Endothelial cell (in vitro differentiated cells): ENCODE results near the gene PRF1. TPM values are rescaled to one million over a fixed set of nuclear protein-coding genes. Genes with fewer than 3 reads are reported as not detected.

Experiments
- DNase-seq: peaks from one replicate; pipeline ENCODE4 v3.0.0; 2021; ENCODE audit warnings: low spot score
- H3K27ac Mint-ChIP-seq: one replicate; pipeline ENCODE4 v1.8.0; 2021; ENCODE audit warnings: mixed read lengths, inconsistent platforms; ENCODE audit not compliant: unreplicated experiment
- H3K27me3 Mint-ChIP-seq: one replicate; pipeline ENCODE4 v1.8.0; 2021; ENCODE audit warnings: mild to moderate bottlenecking, moderate library complexity, mixed read lengths, inconsistent platforms; ENCODE audit not compliant: unreplicated experiment
- H3K36me3 Mint-ChIP-seq: one replicate; pipeline ENCODE4 v1.8.0; 2021; ENCODE audit warnings: mild to moderate bottlenecking, low read depth, mixed read lengths, inconsistent platforms; ENCODE audit not compliant: unreplicated experiment
- H3K4me1 Mint-ChIP-seq: one replicate; pipeline ENCODE4 v1.8.0; 2021; ENCODE audit warnings: mild to moderate bottlenecking, mixed read lengths, inconsistent platforms; ENCODE audit not compliant: unreplicated experiment
- H3K4me3 Mint-ChIP-seq: one replicate; pipeline ENCODE4 v1.8.0; 2021; ENCODE audit warnings: mild to moderate bottlenecking, mixed read lengths, inconsistent platforms; ENCODE audit not compliant: unreplicated experiment
- H3K9me3 Mint-ChIP-seq: one replicate; pipeline ENCODE4 v1.8.0; 2021; ENCODE audit warnings: mixed read lengths, inconsistent platforms; ENCODE audit not compliant: unreplicated experiment
- CTCF ChIP-seq: fragments of 200-600 bp; sonication (generic); IDR thresholded peaks from one replicate; pipeline ENCODE4 v1.5.0; 2021; ENCODE audit warnings: antibody characterized with exemption; ENCODE audit not compliant: unreplicated experiment
- total RNA-seq: library from RNA; stranded (reverse); fragmentation: NEBNext Ultra II Directional; extraction: Animal tissue kit (Norgen Biotek cat#: 25700); gene quantifications from one replicate; pipeline ENCODE4 v1.2.1, GENCODE V29; 2021; ENCODE audit not compliant: unreplicated experiment

Gene PRF1
- total RNA-seq, 1 donor from 2014 or later, result not detected

GRCh38 chr10:70585578-70586169 is 16.9 kb downstream of the PRF1 start:
- no peak for TF ChIP-seq CTCF
- Mint-ChIP-seq H3K4me1 (peaks cover 31% of the 10 kb centered on the region), H3K4me3 (no peak overlapping the region), H3K27me3 (peaks cover 4% of the 10 kb centered on the region), H3K9me3 (no peaks in the 10 kb centered on the region), H3K27ac (no peak overlapping the region), H3K36me3 (no peaks in the 10 kb centered on the region)
- DNase-seq, result no peak

GRCh38 chr10:70584909-70585544 is 17.5 kb downstream of the PRF1 start:
- Mint-ChIP-seq H3K36me3 (no peaks in the 10 kb centered on the region), H3K27ac (no peak overlapping the region), H3K4me1 (peaks cover 31% of the 10 kb centered on the region), H3K4me3 (no peak overlapping the region), H3K9me3 (no peaks in the 10 kb centered on the region), H3K27me3 (peaks cover 4% of the 10 kb centered on the region)
- peak; percentile 35 for DNase-seq
- TF ChIP-seq CTCF, result no peak

- Mint-ChIP-seq H3K9me3 (no peaks in the 10 kb centered on the region), H3K27me3 (peaks cover 4% of the 10 kb centered on the region), H3K27ac (no peak overlapping the region), H3K36me3 (no peaks in the 10 kb centered on the region), H3K4me1 (peaks cover 31% of the 10 kb centered on the region), H3K4me3 (no peak overlapping the region)
- no peak for DNase-seq
- no peak for TF ChIP-seq CTCF
These were observed 18.2 kb downstream of the PRF1 start for GRCh38 chr10:70584366-70584765.

GRCh38 chr10:70583669-70584037 is 18.9 kb downstream of the PRF1 start:
- Mint-ChIP-seq H3K4me1 (peaks cover 31% of the 10 kb centered on the region), H3K4me3 (no peak overlapping the region), H3K9me3 (no peaks in the 10 kb centered on the region), H3K27me3 (no peaks in the 10 kb centered on the region), H3K27ac (no peak overlapping the region), H3K36me3 (no peaks in the 10 kb centered on the region)
- DNase-seq, result no peak
- no peak for TF ChIP-seq CTCF
